Measurements from ENCODE around the gene CLEC3B.
"Not testable (repeated sequence)": the region's sequence is repeated elsewhere in the genome, so short reads cannot be mapped to it uniquely, and the experiment has no call there.

The CLEC3B gene

GRCh38 chr3:45071075-45071474 lies 45.0 kb downstream of the CLEC3B start:
- DNase-seq: no peak

- DNase-seq: no peak
These were observed 49.9 kb downstream of the CLEC3B start for GRCh38 chr3:45075821-45076625.

- DNase-seq: not testable (repeated sequence)
These were observed 52.2 kb downstream of the CLEC3B start for GRCh38 chr3:45078256-45078655.

GRCh38 chr3:45078910-45079522 lies 52.9 kb downstream of the CLEC3B start:
- no peak for DNase-seq

GRCh38 chr3:45079715-45080114 lies 53.6 kb downstream of the CLEC3B start:
- no peak for DNase-seq

- no peak for DNase-seq
These were observed 54.7 kb downstream of the CLEC3B start for GRCh38 chr3:45080824-45081223.

GRCh38 chr3:45081506-45082141 lies 55.5 kb downstream of the CLEC3B start:
- DNase-seq: no peak

- no peak for DNase-seq
These were observed 56.0 kb downstream of the CLEC3B start for GRCh38 chr3:45082142-45082538.

GRCh38 chr3:45083023-45083422 lies 56.9 kb downstream of the CLEC3B start:
- no peak for DNase-seq

- DNase-seq: no peak
These were observed 58.3 kb downstream of the CLEC3B start for GRCh38 chr3:45084361-45084760.

GRCh38 chr3:45084820-45085816 lies 59.0 kb downstream of the CLEC3B start:
- no peak for DNase-seq

Measured in activated CD4-positive, alpha-beta T cell treated with anti-CD3 and anti-CD28 coated beads for 48 hours (primary cell).